Measurements from ENCODE around the gene CAMTA1. TPM values are rescaled to one million over a fixed set of nuclear protein-coding genes. Genes with fewer than 3 reads are reported as not detected.

Gene CAMTA1
- total and polyA plus RNA-seq, 4 donors, result 18.0 to 93.5 (median 35.8) TPM

- TF ChIP-seq HNF4A (conservative IDR thresholded peaks at IDR 0.05), result no peak
- no peak for TF ChIP-seq NR2F2 (IDR thresholded peaks at IDR 0.05)
- TF ChIP-seq HNF4G (IDR thresholded peaks at IDR 0.05), result no peak
- no peak for TF ChIP-seq ATF3 (IDR thresholded peaks at IDR 0.05)
- TF ChIP-seq JUND (IDR thresholded peaks at IDR 0.05), result no peak
- TF ChIP-seq REST (IDR thresholded peaks at IDR 0.05), result no peak
- TF ChIP-seq CTCF (IDR thresholded peaks at IDR 0.05; ENCODE audit: low read depth, low read length, missing input control), result no peak
- no peak for TF ChIP-seq YY1 (IDR thresholded peaks at IDR 0.05)
- no peak for TF ChIP-seq EGR1 (IDR thresholded peaks at IDR 0.05; ENCODE audit: low read depth in 2 of 2)
- TF ChIP-seq FOXA1 (IDR thresholded peaks at IDR 0.05), result no peak
- TF ChIP-seq RAD21 (IDR thresholded peaks at IDR 0.05), result no peak
- TF ChIP-seq FOXA2 (IDR thresholded peaks at IDR 0.05), result no peak
- TF ChIP-seq RXRA (IDR thresholded peaks at IDR 0.05), result no peak
- no peak for TF ChIP-seq ZBTB33 (IDR thresholded peaks at IDR 0.05)
- H3K9ac ChIP-seq (ENCODE audit: low read depth in 1 of 2, low read length in 2 of 2), result no peak overlapping the region
- H3K9me3 ChIP-seq (ENCODE audit: control insufficient read depth in 4 of 4, low read length in 3 of 4), result no peaks in the 10 kb centered on the region
- DNase-seq (ENCODE audit: low spot score), result no peak
- H3K27ac ChIP-seq (ENCODE audit: low read depth in 1 of 2, low read length in 2 of 2), result no peak overlapping the region
- H3K27me3 ChIP-seq (ENCODE audit: control insufficient read depth in 4 of 4, insufficient read depth in 4 of 4, low read length in 3 of 4), result no peaks in the 10 kb centered on the region
- no peak overlapping the region for H3K4me3 ChIP-seq (ENCODE audit: low read depth in 1 of 3, low read length in 3 of 3)
- 79% methylated on average over 6 of the region's 6 CpGs for WGBS
- no peaks in the 10 kb centered on the region for H3K36me3 ChIP-seq (ENCODE audit: control insufficient read depth in 4 of 4, insufficient read depth in 3 of 4, low read depth in 1 of 4, low read length in 3 of 4)
- H3K4me1 ChIP-seq (ENCODE audit: control insufficient read depth in 4 of 4, insufficient read depth in 4 of 4, low read length in 3 of 4), result peaks cover 0 to 11% (median 4%) of the 10 kb centered on the region in 4 donors
These were observed 667.8 kb downstream of the CAMTA1 start for GRCh38 chr1:7453038-7453437.

GRCh38 chr1:7454052-7454815 is 669.0 kb downstream of the CAMTA1 start:
- no peak for TF ChIP-seq TAF1 (conservative IDR thresholded peaks at IDR 0.05)
- TF ChIP-seq CTCF (IDR thresholded peaks at IDR 0.05; ENCODE audit: low read depth, low read length, missing input control), result peak; percentile 54
- peak; percentile 83 for TF ChIP-seq RAD21 (IDR thresholded peaks at IDR 0.05)
- Histone ChIP-seq H3K9me3 (ENCODE audit: control insufficient read depth in 4 of 4, low read length in 3 of 4) (no peaks in the 10 kb centered on the region), H3K27me3 (ENCODE audit: control insufficient read depth in 4 of 4, insufficient read depth in 4 of 4, low read length in 3 of 4) (no peaks in the 10 kb centered on the region), H3K27ac (ENCODE audit: low read depth in 1 of 2, low read length in 2 of 2) (no peak overlapping the region), H3K36me3 (ENCODE audit: control insufficient read depth in 4 of 4, insufficient read depth in 3 of 4, low read depth in 1 of 4, low read length in 3 of 4) (no peaks in the 10 kb centered on the region), H3K4me3 (ENCODE audit: low read depth in 1 of 3, low read length in 3 of 3) (no peak overlapping the region), H3K9ac (ENCODE audit: low read depth in 1 of 2, low read length in 2 of 2) (no peak overlapping the region), H3K4me1 (ENCODE audit: control insufficient read depth in 4 of 4, insufficient read depth in 4 of 4, low read length in 3 of 4) (peaks cover 0 to 11% (median 4%) of the 10 kb centered on the region in 4 donors)
- peak; percentile 41 for DNase-seq (ENCODE audit: low spot score)
- 63% methylated on average over 19 of the region's 19 CpGs for WGBS

Measured in liver (tissue), 9 donors.